Ectodermal cell (in vitro differentiated cells): Measurements from ENCODE around the gene KLK2.

Source experiments
- H3K27ac ChIP-seq: 2 replicates; pipeline ENCODE4 v1.7.0; 2013; ENCODE audit warnings: mild to moderate bottlenecking, low read depth, low read length; ENCODE audit not compliant: insufficient read depth, poor library complexity, severe bottlenecking
- H3K27me3 ChIP-seq: 2 replicates; pipeline ENCODE4 v1.7.0; 2013; ENCODE audit warnings: mild to moderate bottlenecking, low read length; ENCODE audit not compliant: insufficient read depth, control insufficient read depth, poor library complexity, severe bottlenecking
- H3K36me3 ChIP-seq: one replicate; pipeline ENCODE4 v1.7.0; 2013; ENCODE audit warnings: low read length; ENCODE audit not compliant: control insufficient read depth, insufficient read depth
- H3K4me1 ChIP-seq: one replicate; pipeline ENCODE4 v1.7.0; 2013; ENCODE audit warnings: low read length; ENCODE audit not compliant: control insufficient read depth, insufficient read depth
- H3K4me3 ChIP-seq: 2 replicates; pipeline ENCODE4 v1.7.0; 2013; ENCODE audit warnings: low read depth, low read length, control low read depth; ENCODE audit not compliant: insufficient read depth
- H3K9me3 ChIP-seq: 2 replicates; pipeline ENCODE4 v1.7.0; 2013; ENCODE audit warnings: mild to moderate bottlenecking, low read length, moderate library complexity; ENCODE audit not compliant: control insufficient read depth
- WGBS, 2 experiments: methylation state at CpG; one replicate each; pipeline ENCODE4 v1.1.7; 2013; ENCODE audit warnings: missing lambda C conversion rate in 2 of 2; 5-methylcytosine and 5-hydroxymethylcytosine counted together

Gene KLK2

GRCh38 chr19:50835103-50835784, 38.0 kb upstream of the KLK2 start:
- Histone ChIP-seq H3K4me1 (no peaks in the 10 kb centered on the region), H3K9me3 (no peaks in the 10 kb centered on the region), H3K27me3 (peaks cover 42% of the 10 kb centered on the region), H3K4me3 (peak overlapping the region; percentile 44), H3K27ac (no peak overlapping the region), H3K36me3 (no peaks in the 10 kb centered on the region)
- 43 to 47% methylated on average over 13 of the region's 13 CpGs for WGBS, 2 experiments

- peak overlapping the region; percentile 44 for H3K4me3 ChIP-seq
- no peaks in the 10 kb centered on the region for H3K36me3 ChIP-seq
- H3K27ac ChIP-seq, result no peak overlapping the region
- H3K4me1 ChIP-seq, result no peaks in the 10 kb centered on the region
- peaks cover 48% of the 10 kb centered on the region for H3K27me3 ChIP-seq
- H3K9me3 ChIP-seq, result no peaks in the 10 kb centered on the region
- 9 to 10% methylated on average over 67 of the region's 67 CpGs for WGBS, 2 experiments
Observed at GRCh38 chr19:50835785-50836542, 37.3 kb upstream of the KLK2 start.

- Histone ChIP-seq H3K27ac (no peak overlapping the region), H3K36me3 (no peaks in the 10 kb centered on the region), H3K9me3 (no peaks in the 10 kb centered on the region), H3K4me3 (peak overlapping the region; percentile 44), H3K4me1 (no peaks in the 10 kb centered on the region), H3K27me3 (peaks cover 51% of the 10 kb centered on the region)
- 71% methylated on average over 19 of the region's 19 CpGs for WGBS, 2 experiments
Observed at GRCh38 chr19:50836543-50837195, 36.6 kb upstream of the KLK2 start.

GRCh38 chr19:50837300-50837699, 35.9 kb upstream of the KLK2 start:
- no peaks in the 10 kb centered on the region for H3K36me3 ChIP-seq
- H3K27ac ChIP-seq, result no peak overlapping the region
- H3K4me1 ChIP-seq, result no peaks in the 10 kb centered on the region
- no peaks in the 10 kb centered on the region for H3K9me3 ChIP-seq
- 89 to 92% methylated on average over 10 of the region's 10 CpGs for WGBS, 2 experiments
- no peak overlapping the region for H3K4me3 ChIP-seq
- peaks cover 55% of the 10 kb centered on the region for H3K27me3 ChIP-seq

- Histone ChIP-seq H3K36me3 (no peaks in the 10 kb centered on the region), H3K4me3 (no peak overlapping the region), H3K27ac (no peak overlapping the region), H3K9me3 (no peaks in the 10 kb centered on the region), H3K4me1 (no peaks in the 10 kb centered on the region), H3K27me3 (peaks cover 55% of the 10 kb centered on the region)
- 26 to 27% methylated on average over 6 of the region's 6 CpGs for WGBS, 2 experiments
Observed at GRCh38 chr19:50838239-50838638, 35.0 kb upstream of the KLK2 start.

- H3K36me3 ChIP-seq, result no peaks in the 10 kb centered on the region
- H3K4me1 ChIP-seq, result no peaks in the 10 kb centered on the region
- 66 to 74% methylated on average over 10 of the region's 10 CpGs for WGBS, 2 experiments
- no peaks in the 10 kb centered on the region for H3K9me3 ChIP-seq
- H3K4me3 ChIP-seq, result no peak overlapping the region
- H3K27ac ChIP-seq, result no peak overlapping the region
- H3K27me3 ChIP-seq, result peaks cover 47% of the 10 kb centered on the region
Observed at GRCh38 chr19:50839712-50840655, 33.3 kb upstream of the KLK2 start.

- Histone ChIP-seq H3K36me3 (no peaks in the 10 kb centered on the region), H3K4me1 (no peaks in the 10 kb centered on the region), H3K4me3 (no peak overlapping the region), H3K27ac (no peak overlapping the region), H3K27me3 (peaks cover 25% of the 10 kb centered on the region), H3K9me3 (no peaks in the 10 kb centered on the region)
- WGBS, 2 experiments, result 88 to 89% methylated on average over 6 of the region's 6 CpGs
Observed at GRCh38 chr19:50842130-50842529, 31.1 kb upstream of the KLK2 start.

- no peaks in the 10 kb centered on the region for H3K36me3 ChIP-seq
- H3K27ac ChIP-seq, result no peak overlapping the region
- no peak overlapping the region for H3K4me3 ChIP-seq
- H3K9me3 ChIP-seq, result no peaks in the 10 kb centered on the region
- WGBS, 2 experiments, result 95 to 96% methylated on average over 2 of the region's 2 CpGs
- no peaks in the 10 kb centered on the region for H3K4me1 ChIP-seq
- peaks cover 20% of the 10 kb centered on the region for H3K27me3 ChIP-seq
Observed at GRCh38 chr19:50843205-50843604, 30.0 kb upstream of the KLK2 start.

GRCh38 chr19:50843701-50844221, 29.5 kb upstream of the KLK2 start:
- no peaks in the 10 kb centered on the region for H3K36me3 ChIP-seq
- WGBS, 2 experiments, result 69 to 70% methylated on average over 7 of the region's 7 CpGs
- H3K9me3 ChIP-seq, result no peaks in the 10 kb centered on the region
- H3K27ac ChIP-seq, result no peak overlapping the region
- H3K4me3 ChIP-seq, result no peak overlapping the region
- H3K27me3 ChIP-seq, result peaks cover 20% of the 10 kb centered on the region
- H3K4me1 ChIP-seq, result no peaks in the 10 kb centered on the region
